Astrocyte (in vitro differentiated cells and primary cell): Measurements from ENCODE around the gene DCX.

ENCODE experiments used
- CTCF ChIP-seq: IDR thresholded peaks from 2 replicates; pipeline ENCODE4 v1.5.1; 2011; ENCODE audit warnings: low read depth, mild to moderate bottlenecking, inconsistent platforms, low read length, moderate library complexity; ENCODE audit not compliant: insufficient read depth
- EZH2 ChIP-seq: IDR thresholded peaks from 2 replicates; pipeline ENCODE4 v1.6.1; 2012; ENCODE audit warnings: mild to moderate bottlenecking, low read length, inconsistent platforms; ENCODE audit not compliant: insufficient read depth

GRCh38 chrX:111318901-111319300 lies 93.1 kb downstream of the DCX start:
- TF ChIP-seq EZH2, result no peak
- no peak for TF ChIP-seq CTCF
